PC-3 (cell line): ENCODE data around the gene TIMP3. TPM values are rescaled to one million over a fixed set of nuclear protein-coding genes. Genes with fewer than 3 reads are reported as not detected.

Source experiments
- ATAC-seq: fragments of 200-7000 bp; cut with Tn5 transposase; 2 replicates; pipeline ENCODE4 v1.9.1; 2020; ENCODE audit warnings: mild to moderate bottlenecking, moderate library complexity
- BruUV-seq: library from RNA; stranded (reverse); fragments of 400-500 nt; replicated peaks from 2 replicates; lab custom pipeline; 2021; lab: Mats Ljungman, UMichigan
- CTCF ChIA-PET: fragments of 300-600 bp; sonication (Branson Sonifier 250); formaldehyde crosslinking; loops from one replicate; lab custom pipeline; 2022; ENCODE audit warnings: antibody characterized with exemption; lab: Charles Lee
- POLR2A ChIA-PET: fragments of 300-600 bp; sonication (Branson Sonifier 250); formaldehyde crosslinking; loops from one replicate; lab custom pipeline; 2022; ENCODE audit warnings: antibody characterized with exemption; ENCODE audit not compliant: unreplicated experiment; lab: Charles Lee
- DNase-seq: peaks from one replicate; pipeline ENCODE4 v3.0.0-alpha.2; 2015
- H2AFZ ChIP-seq: fragments of 300-600 bp; sonication (generic); 2 replicates; pipeline ENCODE4 v1.6.0; 2016; ENCODE audit warnings: antibody characterized with exemption, low read length
- H3F3A ChIP-seq: fragments of 300-600 bp; sonication (generic); one replicate; pipeline ENCODE4 v1.6.0; 2017; ENCODE audit warnings: antibody characterized with exemption, low read length, control low read depth, mild to moderate bottlenecking; ENCODE audit not compliant: unreplicated experiment
- H3K27ac ChIP-seq: fragments of 300-600 bp; sonication (generic); 2 replicates; pipeline ENCODE4 v1.5.1; 2016; ENCODE audit warnings: mild to moderate bottlenecking, low read length
- H3K27me3 ChIP-seq: fragments of 300-600 bp; sonication (generic); 2 replicates; pipeline ENCODE4 v1.6.1; 2016; ENCODE audit warnings: low read length, mixed read lengths
- H3K36me3 ChIP-seq: fragments of 300-600 bp; sonication (generic); 2 replicates; pipeline ENCODE4 v1.6.1; 2016; ENCODE audit warnings: low read depth, mixed run types, low read length, mixed read lengths
- H3K4me1 ChIP-seq: fragments of 300-600 bp; sonication (generic); 2 replicates; pipeline ENCODE4 v1.5.1; 2016; ENCODE audit warnings: low read length; ENCODE audit not compliant: insufficient read depth
- H3K4me2 ChIP-seq: fragments of 300-600 bp; sonication (generic); 2 replicates; pipeline ENCODE4 v1.6.0; 2016; ENCODE audit warnings: low read length
- H3K4me3 ChIP-seq: fragments of 300-600 bp; sonication (generic); 2 replicates; pipeline ENCODE4 v1.5.1; 2016; ENCODE audit warnings: mild to moderate bottlenecking, low read length, mixed read lengths
- H3K79me2 ChIP-seq: fragments of 300-600 bp; sonication (generic); 2 replicates; pipeline ENCODE4 v1.6.1; 2017; ENCODE audit warnings: low read length, mixed read lengths
- H3K9ac ChIP-seq: fragments of 300-600 bp; sonication (generic); 2 replicates; pipeline ENCODE4 v1.6.0; 2016; ENCODE audit warnings: mild to moderate bottlenecking, low read length
- H3K9me2 ChIP-seq: fragments of 300-600 bp; sonication (generic); replicated peaks from 2 replicates; pipeline ENCODE4 v1.6.1; 2016; ENCODE audit warnings: mixed run types, low read length, mixed read lengths
- H3K9me3 ChIP-seq: fragments of 300-600 bp; sonication (generic); 2 replicates; pipeline ENCODE4 v1.6.1; 2016; ENCODE audit warnings: low read length, mixed read lengths
- H4K20me1 ChIP-seq: fragments of 300-600 bp; sonication (generic); 2 replicates; pipeline ENCODE4 v1.6.1; 2016; ENCODE audit warnings: low read length, mixed read lengths
- CTCF ChIP-seq: fragments of 300-600 bp; sonication (generic); conservative IDR thresholded peaks from 2 replicates; pipeline ENCODE4 v1.5.1; 2017; ENCODE audit warnings: antibody characterized with exemption, low read depth, mild to moderate bottlenecking, low read length
- EZH2 ChIP-seq: fragments of 300-600 bp; sonication (generic); IDR thresholded peaks from one replicate; pipeline ENCODE4 v1.6.1; 2017; ENCODE audit warnings: antibody characterized with exemption, mild to moderate bottlenecking, low read length; ENCODE audit not compliant: unreplicated experiment
- EZH2phosphoT487 ChIP-seq: fragments of 300-600 bp; sonication (generic); IDR thresholded peaks from 2 replicates; pipeline ENCODE4 v1.6.1; 2018; ENCODE audit warnings: mild to moderate bottlenecking, antibody characterized with exemption, low read length, borderline replicate concordance
- intact Hi-C: fragments of 100-400 bp; cut with micrococcal nuclease; formaldehyde crosslinking; loops from 2 replicates; pipeline ENCODE4 v1.9.0; 2023
- total RNA-seq: library from RNA; depleted of rRNA; stranded (reverse); fragments of >200 nt; gene quantifications from 2 replicates; pipeline ENCODE4 v1.2.3, GENCODE V29; 2014

The TIMP3 gene
- total RNA-seq, 1 experiment from 2014 or later, result not detected

- Histone ChIP-seq H3K9me3 (no peaks in the 10 kb centered on the region), H3K9ac (no peak overlapping the region), H3K4me3 (no peak overlapping the region), H3K27ac (no peak overlapping the region), H3F3A (no peaks in the 10 kb centered on the region), H4K20me1 (no peaks in the 10 kb centered on the region), H3K27me3 (no peaks in the 10 kb centered on the region), H3K79me2 (no peaks in the 10 kb centered on the region), H3K4me1 (no peaks in the 10 kb centered on the region), H3K36me3 (no peaks in the 10 kb centered on the region), H2AFZ (no peak overlapping the region), H3K9me2 (no peaks in the 10 kb centered on the region), H3K4me2 (no peak overlapping the region)
- CTCF ChIA-PET, result no interaction called here
- POLR2A ChIA-PET, result no interaction called here
- intact Hi-C loops, result no loop called here
- BruUV-seq, result no TSS peak
- no peak for DNase-seq
- ATAC-seq, result no peak
- no peak for TF ChIP-seq EZH2
- TF ChIP-seq EZH2phosphoT487, result no peak
- TF ChIP-seq CTCF, result no peak
Observed at GRCh38 chr22:32776802-32777201, 24.7 kb upstream of the TIMP3 start.

GRCh38 chr22:32777987-32778386, 23.5 kb upstream of the TIMP3 start:
- no TSS peak for BruUV-seq
- Histone ChIP-seq H3K27ac (no peak overlapping the region), H3K4me3 (no peak overlapping the region), H3K36me3 (no peaks in the 10 kb centered on the region), H3K9me2 (no peaks in the 10 kb centered on the region), H3K4me2 (no peak overlapping the region), H3K9ac (no peak overlapping the region), H3K79me2 (no peaks in the 10 kb centered on the region), H3K27me3 (no peaks in the 10 kb centered on the region), H2AFZ (no peak overlapping the region), H3K9me3 (no peaks in the 10 kb centered on the region), H4K20me1 (no peaks in the 10 kb centered on the region), H3F3A (no peaks in the 10 kb centered on the region), H3K4me1 (no peaks in the 10 kb centered on the region)
- DNase-seq (no peak), ATAC-seq (no peak)
- no peak for TF ChIP-seq EZH2
- TF ChIP-seq CTCF, result no peak
- TF ChIP-seq EZH2phosphoT487, result no peak
- ChIA-PET POLR2A (no interaction called here), CTCF (no interaction called here)
- intact Hi-C loops, result no loop called here

- Histone ChIP-seq H3K4me3 (no peak overlapping the region), H4K20me1 (no peaks in the 10 kb centered on the region), H3K4me2 (no peak overlapping the region), H3K9ac (no peak overlapping the region), H3K9me3 (no peaks in the 10 kb centered on the region), H3K79me2 (no peaks in the 10 kb centered on the region), H2AFZ (no peak overlapping the region), H3K4me1 (no peaks in the 10 kb centered on the region), H3K27ac (no peak overlapping the region), H3K9me2 (no peaks in the 10 kb centered on the region), H3K36me3 (no peaks in the 10 kb centered on the region), H3K27me3 (no peaks in the 10 kb centered on the region), H3F3A (no peaks in the 10 kb centered on the region)
- DNase-seq (no peak), ATAC-seq (no peak)
- ChIA-PET CTCF (no interaction called here), POLR2A (no interaction called here)
- intact Hi-C loops, result no loop called here
- no TSS peak for BruUV-seq
- TF ChIP-seq EZH2phosphoT487 (no peak), EZH2 (no peak), CTCF (no peak)
Observed at GRCh38 chr22:32780726-32781310, 20.7 kb upstream of the TIMP3 start.
